ENCODE measurements around the gene RHBDL2.
"Not testable (repeated sequence)": the region's sequence is repeated elsewhere in the genome, so short reads cannot be mapped to it uniquely, and the experiment has no call there.

- not testable (repeated sequence) for TF ChIP-seq CTCF (conservative IDR thresholded peaks at IDR 0.05; ENCODE audit: low read depth, low read length); RCOR1 (IDR thresholded peaks at IDR 0.05; ENCODE audit: insufficient replicate concordance, low read length); RAD21 (IDR thresholded peaks at IDR 0.05; ENCODE audit: low read length)
Measured at GRCh38 chr1:38979380-38979779, 37.8 kb upstream of the RHBDL2 start.

All from IMR-90 (cell line).